ENCODE results near the gene PLXNA4. TPM values are rescaled to one million over a fixed set of nuclear protein-coding genes. Genes with fewer than 3 reads are reported as not detected.
A peak's percentile ranks its signal among the peaks of the same experiment; 100 is the strongest.

The PLXNA4 gene
- total RNA-seq, 2 donors from 2014 or later, result 12.2 to 27.7 TPM

DNA sequence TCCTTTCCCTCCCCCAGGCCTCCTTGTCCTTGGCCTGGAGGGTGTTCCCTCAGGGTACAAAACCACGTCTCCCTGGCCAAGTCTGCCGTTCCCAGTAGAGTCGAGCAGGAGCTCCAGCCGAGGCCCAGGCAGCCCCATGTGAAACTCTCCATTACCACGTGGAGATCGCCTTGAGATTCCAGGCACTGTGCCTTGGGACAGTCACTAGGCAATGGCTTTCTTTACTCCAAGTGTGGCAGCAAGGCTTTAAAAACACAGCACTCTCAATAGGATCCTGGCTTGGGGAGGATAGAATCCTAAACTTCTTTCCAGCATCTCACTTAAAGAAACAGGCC lies 57.5 kb downstream of the PLXNA4 start:
- DNase-seq (ENCODE audit: low spot score), result no peak
- no peaks in the 10 kb centered on the region for H3K9me3 ChIP-seq
- H3K4me3 ChIP-seq, result no peak overlapping the region
- no peak overlapping the region for H3K27ac ChIP-seq
- no peak for ATAC-seq (ENCODE audit: insufficient number of reproducible peaks, low FRiP score, low read depth)
- H3K36me3 ChIP-seq, result no peaks in the 10 kb centered on the region
- H3K27me3 ChIP-seq (replicated peaks; ENCODE audit: insufficient read depth), result no peaks in the 10 kb centered on the region
- peaks cover 0 to 34% of the 10 kb centered on the region in 2 donors for H3K4me1 ChIP-seq (ENCODE audit: control insufficient read depth in 1 of 2, low read depth in 2 of 2)
- TF ChIP-seq, protein P1, sequence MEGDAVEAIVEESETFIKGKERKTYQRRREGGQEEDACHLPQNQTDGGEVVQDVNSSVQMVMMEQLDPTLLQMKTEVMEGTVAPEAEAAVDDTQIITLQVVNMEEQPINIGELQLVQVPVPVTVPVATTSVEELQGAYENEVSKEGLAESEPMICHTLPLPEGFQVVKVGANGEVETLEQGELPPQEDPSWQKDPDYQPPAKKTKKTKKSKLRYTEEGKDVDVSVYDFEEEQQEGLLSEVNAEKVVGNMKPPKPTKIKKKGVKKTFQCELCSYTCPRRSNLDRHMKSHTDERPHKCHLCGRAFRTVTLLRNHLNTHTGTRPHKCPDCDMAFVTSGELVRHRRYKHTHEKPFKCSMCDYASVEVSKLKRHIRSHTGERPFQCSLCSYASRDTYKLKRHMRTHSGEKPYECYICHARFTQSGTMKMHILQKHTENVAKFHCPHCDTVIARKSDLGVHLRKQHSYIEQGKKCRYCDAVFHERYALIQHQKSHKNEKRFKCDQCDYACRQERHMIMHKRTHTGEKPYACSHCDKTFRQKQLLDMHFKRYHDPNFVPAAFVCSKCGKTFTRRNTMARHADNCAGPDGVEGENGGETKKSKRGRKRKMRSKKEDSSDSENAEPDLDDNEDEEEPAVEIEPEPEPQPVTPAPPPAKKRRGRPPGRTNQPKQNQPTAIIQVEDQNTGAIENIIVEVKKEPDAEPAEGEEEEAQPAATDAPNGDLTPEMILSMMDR (IDR thresholded peaks at IDR 0.05), result no peak

DNA sequence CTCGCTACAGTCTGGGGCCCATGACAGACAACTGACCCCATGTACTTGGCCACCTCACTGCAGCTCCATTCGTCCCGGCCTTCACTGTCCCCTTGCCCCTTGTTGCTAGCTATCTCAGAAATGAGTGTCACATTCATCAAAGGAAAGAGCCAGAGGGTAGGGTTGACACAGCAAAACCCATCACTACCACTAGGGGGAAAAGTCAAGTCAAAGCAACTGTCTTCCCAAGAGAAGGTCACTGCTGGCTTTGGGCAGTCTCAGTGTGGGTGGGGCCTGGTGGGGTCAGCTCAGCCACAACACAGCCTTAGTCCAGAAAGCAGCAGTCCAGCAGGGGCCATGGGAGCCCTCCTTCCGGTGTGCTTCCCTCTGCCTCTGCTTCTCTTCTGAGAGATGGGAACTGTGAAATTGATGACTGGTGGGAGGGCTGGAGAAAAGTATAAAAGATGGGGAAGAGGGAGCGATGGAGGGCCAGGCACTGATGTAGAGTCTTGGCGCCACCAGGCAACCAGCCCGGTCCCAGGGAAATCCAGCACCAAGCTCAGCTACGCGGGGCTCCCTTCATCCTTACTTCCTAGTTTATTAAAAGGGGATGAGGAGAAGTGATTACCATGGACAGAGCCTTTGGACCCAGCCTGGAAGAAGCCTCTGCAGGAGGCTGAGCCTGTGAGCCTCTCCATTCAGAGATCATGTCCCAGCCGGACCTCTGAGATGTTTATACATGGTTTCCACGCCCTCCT lies 58.0 kb downstream of the PLXNA4 start:
- peaks cover 0 to 34% of the 10 kb centered on the region in 2 donors for H3K4me1 ChIP-seq (ENCODE audit: control insufficient read depth in 1 of 2, low read depth in 2 of 2)
- ATAC-seq (ENCODE audit: insufficient number of reproducible peaks, low FRiP score, low read depth) (no peak), DNase-seq (ENCODE audit: low spot score) (no peak)
- TF ChIP-seq, protein P1 (IDR thresholded peaks at IDR 0.05), result peak; percentile 27
- H3K36me3 ChIP-seq, result no peaks in the 10 kb centered on the region
- no peaks in the 10 kb centered on the region for H3K27me3 ChIP-seq (replicated peaks; ENCODE audit: insufficient read depth)
- no peak overlapping the region for H3K27ac ChIP-seq
- H3K4me3 ChIP-seq, result no peak overlapping the region
- H3K9me3 ChIP-seq, result no peaks in the 10 kb centered on the region

DNA sequence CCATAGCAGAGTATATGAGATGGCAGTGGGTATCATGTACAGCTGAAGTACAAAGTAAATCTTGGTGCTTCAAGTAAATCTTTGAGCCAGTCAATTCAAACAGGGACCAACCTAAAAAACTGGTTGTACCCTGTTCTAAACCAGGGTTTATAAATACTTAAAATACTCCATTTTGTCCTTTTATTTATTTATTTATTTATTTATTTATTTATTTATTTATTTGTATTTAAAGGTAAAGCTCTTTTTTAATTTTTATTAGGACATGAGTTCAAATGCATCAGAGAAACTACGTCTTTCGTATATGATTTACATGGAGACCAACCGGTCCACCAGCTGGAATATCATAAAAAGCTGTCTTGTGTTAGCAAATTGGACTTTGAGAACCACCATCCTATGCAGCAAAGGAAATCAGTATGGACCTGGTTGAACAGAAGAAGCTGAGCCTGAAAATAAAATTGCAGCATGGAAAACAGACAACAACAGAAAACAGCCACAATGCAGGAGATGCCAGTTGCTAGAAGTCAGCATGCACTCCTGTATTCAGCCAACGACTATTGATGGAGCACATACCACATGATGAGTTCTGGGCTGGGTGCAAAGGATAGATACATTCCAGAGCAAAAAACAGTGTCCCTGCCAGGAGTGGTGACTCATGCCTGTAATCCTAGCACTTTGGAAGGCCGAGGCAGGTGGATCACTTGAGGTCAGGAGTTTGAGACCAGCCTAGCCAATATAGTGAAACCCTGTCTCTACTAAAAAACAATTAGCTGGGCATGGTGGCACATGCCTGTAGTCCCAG lies 60.0 kb downstream of the PLXNA4 start:
- Histone ChIP-seq H3K36me3 (no peaks in the 10 kb centered on the region), H3K4me1 (ENCODE audit: control insufficient read depth in 1 of 2, low read depth in 2 of 2) (peaks cover 0 to 34% of the 10 kb centered on the region in 2 donors), H3K4me3 (no peak overlapping the region), H3K9me3 (no peaks in the 10 kb centered on the region), H3K27me3 (replicated peaks; ENCODE audit: insufficient read depth) (no peaks in the 10 kb centered on the region), H3K27ac (no peak overlapping the region)
- DNase-seq (ENCODE audit: low spot score), result no peak
- TF ChIP-seq, protein P1 (IDR thresholded peaks at IDR 0.05), result no peak
- ATAC-seq (ENCODE audit: insufficient number of reproducible peaks, low FRiP score, low read depth), result no peak

DNA sequence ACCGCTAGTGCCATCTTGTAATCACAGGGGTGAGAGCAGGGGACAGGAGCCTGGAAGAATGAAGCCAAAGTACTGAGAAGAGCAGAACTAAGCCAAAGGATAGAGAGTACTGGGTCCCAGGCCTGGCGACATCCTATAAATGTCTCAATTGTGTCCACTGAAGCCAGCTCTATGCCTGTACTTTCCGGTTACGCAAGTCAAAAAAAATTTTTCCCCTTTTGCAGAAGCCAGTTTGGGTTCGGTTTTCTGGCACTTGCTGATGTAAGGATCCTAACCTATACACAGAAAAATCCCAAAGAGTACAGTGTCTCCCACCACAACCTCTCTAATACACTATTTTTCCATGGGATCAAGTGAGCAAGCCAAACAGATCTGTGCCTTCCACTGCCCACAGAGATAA lies 61.1 kb downstream of the PLXNA4 start:
- H3K27ac ChIP-seq, result no peak overlapping the region
- H3K4me1 ChIP-seq (ENCODE audit: control insufficient read depth in 1 of 2, low read depth in 2 of 2), result peaks cover 0 to 25% of the 10 kb centered on the region in 2 donors
- no peaks in the 10 kb centered on the region for H3K9me3 ChIP-seq
- DNase-seq (ENCODE audit: low spot score) (no peak), ATAC-seq (ENCODE audit: insufficient number of reproducible peaks, low FRiP score, low read depth) (no peak)
- H3K36me3 ChIP-seq, result no peaks in the 10 kb centered on the region
- no peaks in the 10 kb centered on the region for H3K27me3 ChIP-seq (replicated peaks; ENCODE audit: insufficient read depth)
- no peak overlapping the region for H3K4me3 ChIP-seq
- TF ChIP-seq, protein P1 (IDR thresholded peaks at IDR 0.05), result no peak

DNA sequence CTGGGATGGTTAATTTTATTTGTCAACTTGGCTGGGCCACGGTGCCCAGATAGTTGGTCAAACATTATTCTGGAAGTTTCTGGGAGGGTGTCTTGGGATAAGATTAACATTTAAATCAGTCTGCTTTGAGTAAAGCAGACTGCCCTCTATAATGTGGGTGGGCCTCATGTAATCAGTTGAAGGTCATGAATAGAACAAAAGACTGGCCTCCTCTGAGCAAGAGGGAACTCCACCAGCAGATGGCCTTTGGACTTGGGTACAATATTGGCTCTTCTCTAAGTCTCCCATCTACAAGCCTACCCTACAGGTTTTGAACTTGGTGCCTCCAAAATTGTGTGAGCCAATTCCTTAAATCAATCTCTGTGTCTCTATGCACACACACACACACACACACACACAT lies 61.8 kb downstream of the PLXNA4 start:
- H3K27ac ChIP-seq, result no peak overlapping the region
- no peaks in the 10 kb centered on the region for H3K9me3 ChIP-seq
- H3K4me1 ChIP-seq (ENCODE audit: control insufficient read depth in 1 of 2, low read depth in 2 of 2), result peaks cover 0 to 17% of the 10 kb centered on the region in 2 donors
- no peak for ATAC-seq (ENCODE audit: insufficient number of reproducible peaks, low FRiP score, low read depth)
- no peaks in the 10 kb centered on the region for H3K36me3 ChIP-seq
- H3K4me3 ChIP-seq, result no peak overlapping the region
- DNase-seq (ENCODE audit: low spot score), result no peak
- H3K27me3 ChIP-seq (replicated peaks; ENCODE audit: insufficient read depth), result no peaks in the 10 kb centered on the region
- TF ChIP-seq, protein P1 (IDR thresholded peaks at IDR 0.05), result no peak

Measured in thoracic aorta (tissue), 2 donors.